Osteoblast (primary cell): ENCODE measurements around the gene FANCI. TPM values are rescaled to one million over a fixed set of nuclear protein-coding genes. Genes with fewer than 3 reads are reported as not detected.

Experiments used
- DNase-seq: peaks from one replicate; pipeline ENCODE4 v3.0.0; 2011; ENCODE audit warnings: low spot score, mixed read lengths; ENCODE audit not compliant: insufficient read length; ENCODE audit errors: missing footprints
- H2AFZ ChIP-seq: 2 replicates; pipeline ENCODE4 v1.6.0; 2011; ENCODE audit warnings: mild to moderate bottlenecking, low read length
- H3K27ac ChIP-seq: 2 replicates; pipeline ENCODE4 v1.5.1; 2011; ENCODE audit warnings: mild to moderate bottlenecking, low read depth, low read length, moderate library complexity
- H3K27me3 ChIP-seq: 2 replicates; pipeline ENCODE4 v1.6.0; 2012; ENCODE audit warnings: mild to moderate bottlenecking, control low read depth, inconsistent platforms, low read length, moderate library complexity; ENCODE audit not compliant: insufficient read depth
- H3K36me3 ChIP-seq: 2 replicates; pipeline ENCODE4 v1.5.1; 2011; ENCODE audit warnings: mild to moderate bottlenecking, low read length, control low read depth, moderate library complexity; ENCODE audit not compliant: insufficient read depth
- H3K4me1 ChIP-seq: 2 replicates; pipeline ENCODE4 v1.5.1; 2011; ENCODE audit warnings: mild to moderate bottlenecking, low read length, control low read depth, moderate library complexity; ENCODE audit not compliant: insufficient read depth
- H3K4me2 ChIP-seq: 2 replicates; pipeline ENCODE4 v1.6.0; 2011; ENCODE audit warnings: mild to moderate bottlenecking, low read length; ENCODE audit not compliant: insufficient read depth
- H3K4me3 ChIP-seq: fragments of 200-600 bp; sonication (generic); 3 replicates; pipeline ENCODE4 v1.5.1; 2012; ENCODE audit warnings: mild to moderate bottlenecking, low read length, inconsistent platforms; ENCODE audit not compliant: insufficient read depth
- H3K79me2 ChIP-seq: 2 replicates; pipeline ENCODE4 v1.6.0; 2012; ENCODE audit warnings: mild to moderate bottlenecking, low read length, control low read depth, inconsistent platforms; ENCODE audit not compliant: insufficient read depth
- H3K9me3 ChIP-seq: 2 replicates; pipeline ENCODE4 v1.5.1; 2011; ENCODE audit warnings: low read depth, low read length, control low read depth
- H4K20me1 ChIP-seq: 2 replicates; pipeline ENCODE4 v1.6.0; 2012; ENCODE audit warnings: mild to moderate bottlenecking, low read length, control low read depth; ENCODE audit not compliant: insufficient read depth
- CTCF ChIP-seq: IDR thresholded peaks from 2 replicates; pipeline ENCODE4 v1.5.1; 2011; ENCODE audit warnings: mild to moderate bottlenecking, low read depth, low read length, moderate library complexity; ENCODE audit errors: extremely low read depth
- total RNA-seq: library from RNA; depleted of rRNA; stranded (reverse); fragments of >200 nt; gene quantifications from 2 replicates; pipeline ENCODE4 v1.2.3, GENCODE V29; 2012

Gene FANCI
- total RNA-seq, 1 donor = 59.4 TPM

- H3K4me3 ChIP-seq = no peak overlapping the region
- no peaks in the 10 kb centered on the region for H3K79me2 ChIP-seq
- H3K4me1 ChIP-seq = no peaks in the 10 kb centered on the region
- DNase-seq = no peak
- TF ChIP-seq CTCF = no peak
- no peaks in the 10 kb centered on the region for H3K9me3 ChIP-seq
- peaks cover 53% of the 10 kb centered on the region for H3K27me3 ChIP-seq
- no peak overlapping the region for H3K4me2 ChIP-seq
- H3K36me3 ChIP-seq = no peaks in the 10 kb centered on the region
- no peak overlapping the region for H3K27ac ChIP-seq
- H4K20me1 ChIP-seq = peaks cover 4% of the 10 kb centered on the region
- H2AFZ ChIP-seq = no peak overlapping the region
Observed at GRCh38 chr15:89345248-89345647, 101.5 kb downstream of the FANCI start.

GRCh38 chr15:89346516-89347231 is 102.9 kb downstream of the FANCI start:
- no peaks in the 10 kb centered on the region for H3K4me1 ChIP-seq
- no peaks in the 10 kb centered on the region for H3K36me3 ChIP-seq
- H3K4me3 ChIP-seq = no peak overlapping the region
- peaks cover 4% of the 10 kb centered on the region for H4K20me1 ChIP-seq
- no peak overlapping the region for H3K4me2 ChIP-seq
- H3K27ac ChIP-seq = no peak overlapping the region
- H3K79me2 ChIP-seq = no peaks in the 10 kb centered on the region
- peak; percentile 68 for DNase-seq
- TF ChIP-seq CTCF = no peak
- H3K9me3 ChIP-seq = no peaks in the 10 kb centered on the region
- no peak overlapping the region for H2AFZ ChIP-seq
- H3K27me3 ChIP-seq = peaks cover 44% of the 10 kb centered on the region

- peaks cover 56% of the 10 kb centered on the region for H3K27me3 ChIP-seq
- TF ChIP-seq CTCF = no peak
Observed at GRCh38 chr15:89349206-89349558, 105.4 kb downstream of the FANCI start.

GRCh38 chr15:89352476-89352875 is 108.7 kb downstream of the FANCI start:
- Histone ChIP-seq H3K27me3 (peaks cover 65% of the 10 kb centered on the region), H3K4me2 (no peak overlapping the region), H3K36me3 (no peaks in the 10 kb centered on the region), H3K9me3 (no peaks in the 10 kb centered on the region), H3K4me3 (no peak overlapping the region), H3K27ac (no peak overlapping the region), H3K79me2 (no peaks in the 10 kb centered on the region), H3K4me1 (no peaks in the 10 kb centered on the region), H4K20me1 (no peaks in the 10 kb centered on the region), H2AFZ (no peak overlapping the region)
- peak; percentile 41 for DNase-seq
- TF ChIP-seq CTCF = no peak

More at GRCh38 chr15:89349206-89349558, 105.4 kb downstream of the FANCI start:
- Histone ChIP-seq H3K27ac (no peak overlapping the region), H3K4me2 (no peak overlapping the region), H3K9me3 (no peaks in the 10 kb centered on the region), H3K4me1 (no peaks in the 10 kb centered on the region), H3K4me3 (no peak overlapping the region), H3K79me2 (no peaks in the 10 kb centered on the region), H4K20me1 (peaks cover 4% of the 10 kb centered on the region), H3K36me3 (no peaks in the 10 kb centered on the region), H2AFZ (no peak overlapping the region)
- DNase-seq = peak; percentile 39
